GM19397 (cell line): ENCODE data around the gene ZNF597.

Source experiments
- ATAC-seq: cut with Tn5 transposase; IDR thresholded peaks from one replicate; pipeline ENCODE4 v1.9.1; 2021; ENCODE audit warnings: mild to moderate bottlenecking, moderate library complexity; ENCODE audit not compliant: unreplicated experiment

The ZNF597 gene, protein sequence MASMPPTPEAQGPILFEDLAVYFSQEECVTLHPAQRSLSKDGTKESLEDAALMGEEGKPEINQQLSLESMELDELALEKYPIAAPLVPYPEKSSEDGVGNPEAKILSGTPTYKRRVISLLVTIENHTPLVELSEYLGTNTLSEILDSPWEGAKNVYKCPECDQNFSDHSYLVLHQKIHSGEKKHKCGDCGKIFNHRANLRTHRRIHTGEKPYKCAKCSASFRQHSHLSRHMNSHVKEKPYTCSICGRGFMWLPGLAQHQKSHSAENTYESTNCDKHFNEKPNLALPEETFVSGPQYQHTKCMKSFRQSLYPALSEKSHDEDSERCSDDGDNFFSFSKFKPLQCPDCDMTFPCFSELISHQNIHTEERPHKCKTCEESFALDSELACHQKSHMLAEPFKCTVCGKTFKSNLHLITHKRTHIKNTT

GRCh38 chr16:3443108-3444031 lies at the start of gene ZNF597, which contains the start of gene NAA60:
Gene ZNF597 (minus strand): TSS chr16:3443504. CDS start chr16:3443153, 351 bp downstream.
Gene NAA60 (plus strand): TSS chr16:3443680. CDS start chr16:3476228, 32,548 bp downstream.
- ATAC-seq = peak; percentile 81

DNA sequence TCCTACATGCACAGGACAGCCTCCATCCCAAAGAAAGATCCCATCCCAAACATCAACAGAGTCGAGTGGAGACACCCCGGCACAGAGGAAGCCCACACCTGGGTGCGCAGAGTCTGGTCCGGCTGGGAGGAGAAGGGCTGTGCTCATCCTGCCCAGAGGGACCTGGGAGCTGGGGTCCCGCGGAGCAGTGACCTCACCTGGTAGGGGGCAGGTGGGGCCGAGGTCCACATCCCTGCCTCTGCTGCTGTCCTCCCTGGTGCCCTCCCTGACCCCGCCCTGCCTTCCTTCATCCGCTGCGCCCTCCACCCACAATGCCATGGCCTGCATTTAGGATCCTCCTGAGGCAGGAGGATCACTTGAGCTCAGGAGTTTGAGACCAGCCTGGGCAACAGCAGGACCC lies 49.1 kb upstream of the ZNF597 start:
- ATAC-seq = no peak

GRCh38 chr16:3490911-3491629 lies 47.8 kb upstream of the ZNF597 start:
- ATAC-seq = no peak

DNA sequence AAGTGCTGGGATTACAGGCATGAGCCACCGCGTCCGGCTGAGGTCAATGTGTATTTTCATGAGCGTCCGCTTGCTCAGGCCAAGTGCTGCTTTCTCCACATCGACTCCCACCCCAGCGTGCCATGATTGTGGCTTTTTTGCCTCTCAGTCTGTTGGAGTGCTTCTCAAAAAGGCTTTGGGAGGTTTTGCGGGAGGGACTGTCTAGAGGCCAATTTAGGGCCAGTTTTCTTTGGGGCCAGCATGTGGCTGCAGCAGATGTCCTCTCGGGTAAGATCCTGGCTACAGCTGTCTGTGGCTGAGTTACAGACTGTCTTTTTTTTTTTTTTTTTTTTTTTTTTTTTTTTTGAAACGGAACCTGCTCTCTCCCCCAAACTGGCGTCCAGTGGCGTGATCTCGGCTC lies 45.5 kb upstream of the ZNF597 start:
- ATAC-seq = no peak

DNA sequence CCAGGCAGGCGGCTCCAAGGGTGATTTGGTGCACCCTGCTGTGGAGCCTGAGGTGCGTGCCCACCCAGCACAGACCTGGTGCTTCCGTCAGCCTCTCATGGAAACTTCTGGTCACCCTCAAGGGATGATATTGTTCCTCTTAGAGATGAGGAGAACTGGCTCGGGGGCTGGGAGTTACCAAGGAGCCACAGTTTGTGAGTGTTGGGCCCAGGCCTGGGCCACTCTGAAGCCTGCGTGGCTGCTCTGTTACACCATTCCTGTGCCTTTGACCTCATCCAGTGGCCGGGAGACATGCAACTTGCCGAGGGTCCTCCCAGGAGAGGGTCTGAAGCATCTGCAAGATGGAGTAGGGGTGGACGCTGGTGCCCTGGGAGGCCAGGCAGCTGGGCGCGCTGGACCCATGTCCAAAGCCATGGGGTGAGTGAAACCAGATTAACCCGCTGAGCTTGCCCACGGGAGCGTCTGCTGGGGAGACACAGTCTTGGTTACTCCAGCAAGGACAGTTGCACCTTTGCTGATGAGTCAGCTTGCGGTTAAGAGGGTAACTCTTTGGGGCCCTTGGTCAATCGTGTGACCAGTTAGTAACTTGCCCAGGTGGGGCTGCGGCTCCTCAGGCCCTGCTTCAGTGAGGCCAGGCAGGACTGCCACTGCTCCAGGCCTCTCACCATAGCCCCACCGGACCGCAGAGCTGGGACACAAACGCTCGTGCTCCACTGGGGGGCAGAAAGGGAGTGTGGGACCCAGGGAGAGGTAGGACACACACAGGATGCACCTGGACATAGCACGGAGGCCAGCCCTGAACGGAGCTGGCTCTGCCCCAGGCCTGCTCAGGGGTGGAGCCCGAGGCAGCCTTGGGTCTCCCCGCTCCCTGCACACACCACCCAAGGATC lies 44.5 kb upstream of the ZNF597 start:
- no peak for ATAC-seq

GRCh38 chr16:3486506-3487215 lies 43.4 kb upstream of the ZNF597 start:
- ATAC-seq = no peak

- ATAC-seq = no peak
These were observed 42.7 kb upstream of the ZNF597 start for GRCh38 chr16:3485821-3486505.

DNA sequence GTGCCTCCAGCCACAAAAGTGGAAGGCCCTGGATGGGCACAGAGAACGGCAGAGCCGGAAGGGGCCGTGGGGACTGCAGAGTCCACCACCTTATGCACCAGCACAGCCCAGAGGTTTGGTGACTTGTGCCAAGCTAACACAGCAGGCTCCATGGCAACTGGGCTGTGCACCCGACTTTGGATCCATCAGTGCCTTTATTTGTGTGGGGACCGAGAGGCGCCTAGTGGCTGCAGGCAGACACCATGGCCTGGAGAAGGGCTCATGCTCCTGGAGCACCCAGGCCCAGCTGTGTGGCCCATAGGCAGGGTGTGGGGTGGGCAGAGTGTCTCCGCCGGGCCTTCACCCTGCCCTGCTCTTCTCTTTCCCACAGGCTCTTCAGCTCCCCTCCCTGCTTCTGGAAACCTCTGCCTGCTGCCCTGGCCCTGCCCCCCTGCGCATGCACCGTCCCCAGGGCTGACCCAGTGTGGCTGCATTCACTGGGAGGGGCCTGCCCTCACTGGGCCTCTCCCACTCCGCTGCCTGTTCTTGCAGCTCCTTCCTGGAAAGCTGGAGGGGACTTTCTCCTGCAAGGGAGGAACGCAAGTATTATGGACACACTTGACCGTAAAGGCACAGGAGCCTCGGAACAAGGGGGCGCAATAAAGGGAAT lies 41.9 kb upstream of the ZNF597 start:
- no peak for ATAC-seq

- no peak for ATAC-seq
These were observed 41.2 kb upstream of the ZNF597 start for GRCh38 chr16:3484318-3485096.

- no peak for ATAC-seq
These were observed 39.4 kb upstream of the ZNF597 start for GRCh38 chr16:3482659-3483241.

DNA sequence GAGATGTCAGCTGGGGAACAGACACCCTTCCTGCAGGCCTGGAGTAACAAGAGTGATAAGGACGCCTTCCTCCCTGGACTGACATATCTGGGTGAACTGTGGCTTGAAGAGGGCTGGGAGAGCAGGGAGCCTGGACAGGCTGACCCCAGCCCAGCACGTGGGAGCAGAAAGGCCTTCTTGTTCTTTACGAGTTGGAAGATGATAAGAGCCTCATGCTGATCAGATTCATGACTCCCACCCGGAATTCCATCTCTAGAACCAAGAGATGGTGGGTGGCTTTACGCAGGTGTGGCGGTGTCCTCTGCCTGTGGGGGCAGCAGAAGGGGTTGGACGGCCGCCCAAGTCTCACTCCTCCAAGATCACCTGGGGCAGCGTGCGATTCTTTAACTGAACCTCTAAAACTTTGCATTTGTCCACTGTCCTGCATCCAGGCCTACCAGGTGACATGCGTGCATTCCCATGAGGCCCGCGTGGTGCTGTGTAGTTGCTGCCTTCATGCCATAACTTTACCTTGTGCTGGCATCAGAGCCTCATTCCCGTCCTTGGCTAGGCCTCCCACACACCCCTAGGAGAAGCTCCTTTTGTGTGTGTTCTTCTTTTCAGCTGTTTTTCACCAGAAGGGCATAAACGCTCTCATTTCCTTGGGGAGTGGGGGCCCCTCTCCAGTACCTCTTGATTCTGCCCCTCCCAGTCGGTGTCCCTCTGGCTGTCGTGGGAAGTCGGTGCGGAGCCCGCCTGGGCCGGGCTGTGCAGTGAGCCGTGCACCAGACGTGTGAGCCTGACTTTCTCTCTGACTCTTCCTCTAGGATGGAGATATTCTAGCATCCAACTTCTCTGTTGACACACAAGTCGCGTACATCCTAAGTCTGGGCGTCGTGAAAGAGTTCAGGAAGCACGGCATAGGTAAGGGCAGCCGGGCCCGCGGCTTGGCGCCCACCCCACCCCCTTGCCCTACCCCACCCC lies 38.7 kb upstream of the ZNF597 start:
- ATAC-seq = no peak

- ATAC-seq = no peak
These were observed 37.8 kb upstream of the ZNF597 start for GRCh38 chr16:3480901-3481695.

DNA sequence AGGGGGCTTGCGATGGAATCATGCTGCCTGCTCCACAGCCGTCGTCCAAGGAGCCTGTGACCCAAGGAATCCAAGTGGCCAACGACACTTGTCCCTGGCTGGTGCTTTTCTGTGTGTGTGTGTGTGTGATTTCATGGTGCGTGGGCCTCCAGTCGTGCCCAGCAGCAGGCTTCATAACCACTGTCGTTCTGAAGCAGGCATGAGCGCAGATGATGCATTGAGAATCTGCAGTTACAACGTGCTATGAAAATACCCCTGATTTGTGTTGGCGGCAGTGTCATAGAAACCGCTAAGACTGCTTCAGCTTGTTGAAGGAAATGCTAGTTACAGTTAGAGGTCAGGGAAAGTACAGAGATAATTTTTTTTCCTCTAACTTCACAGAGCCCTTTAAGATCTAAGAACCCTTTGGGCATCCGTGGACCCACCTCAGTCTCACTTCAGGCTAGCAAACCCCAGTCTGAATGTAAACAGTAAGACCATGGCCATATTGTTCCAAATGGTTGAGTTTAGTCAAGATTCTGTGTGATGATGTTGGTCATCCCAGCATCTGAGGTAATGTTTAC lies 36.4 kb upstream of the ZNF597 start:
- ATAC-seq = no peak

GRCh38 chr16:3478242-3478925 lies 35.1 kb upstream of the ZNF597 start:
- no peak for ATAC-seq
